Measurements from ENCODE around the gene TNFRSF6B.

Gene TNFRSF6B

DNA sequence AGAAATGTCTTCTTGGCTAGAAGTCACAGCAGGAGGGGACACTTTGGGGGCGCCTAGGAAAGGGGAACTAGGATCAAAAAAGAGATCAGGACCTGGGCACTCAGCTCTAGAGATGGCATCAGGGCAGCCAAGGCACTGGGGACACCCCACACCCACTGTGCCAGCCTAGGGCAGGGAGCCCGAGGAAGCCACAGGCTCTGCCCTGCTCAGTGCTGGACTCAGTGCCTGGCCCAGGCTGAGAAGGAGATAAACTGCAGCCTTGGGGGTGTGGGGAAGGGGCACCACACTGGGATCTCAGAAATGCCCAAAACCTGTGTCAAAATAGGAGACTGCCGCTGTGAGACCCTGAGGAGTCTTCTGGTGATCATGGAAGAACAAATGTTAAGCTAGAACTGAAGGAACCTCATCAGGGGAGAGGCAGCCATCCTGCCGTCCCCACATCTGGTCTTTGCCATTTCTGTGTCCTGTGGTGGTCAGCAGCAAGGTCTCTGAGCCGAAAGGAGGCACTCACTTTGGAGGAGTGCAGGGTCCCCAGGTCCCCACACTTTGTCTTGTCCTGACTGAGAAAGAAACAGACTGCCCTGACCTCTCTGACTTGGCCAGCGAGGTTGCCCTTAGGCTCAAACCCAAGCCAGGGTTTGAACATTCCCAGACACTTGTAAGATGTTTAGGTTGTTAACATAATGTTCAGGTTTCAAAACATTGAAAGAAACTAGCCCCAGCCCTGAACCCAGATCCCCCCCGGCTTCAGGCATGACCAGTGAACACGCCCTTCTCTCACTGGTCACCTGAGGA is 9.0 kb downstream of the TNFRSF6B start:
- TF ChIP-seq, protein P1, sequence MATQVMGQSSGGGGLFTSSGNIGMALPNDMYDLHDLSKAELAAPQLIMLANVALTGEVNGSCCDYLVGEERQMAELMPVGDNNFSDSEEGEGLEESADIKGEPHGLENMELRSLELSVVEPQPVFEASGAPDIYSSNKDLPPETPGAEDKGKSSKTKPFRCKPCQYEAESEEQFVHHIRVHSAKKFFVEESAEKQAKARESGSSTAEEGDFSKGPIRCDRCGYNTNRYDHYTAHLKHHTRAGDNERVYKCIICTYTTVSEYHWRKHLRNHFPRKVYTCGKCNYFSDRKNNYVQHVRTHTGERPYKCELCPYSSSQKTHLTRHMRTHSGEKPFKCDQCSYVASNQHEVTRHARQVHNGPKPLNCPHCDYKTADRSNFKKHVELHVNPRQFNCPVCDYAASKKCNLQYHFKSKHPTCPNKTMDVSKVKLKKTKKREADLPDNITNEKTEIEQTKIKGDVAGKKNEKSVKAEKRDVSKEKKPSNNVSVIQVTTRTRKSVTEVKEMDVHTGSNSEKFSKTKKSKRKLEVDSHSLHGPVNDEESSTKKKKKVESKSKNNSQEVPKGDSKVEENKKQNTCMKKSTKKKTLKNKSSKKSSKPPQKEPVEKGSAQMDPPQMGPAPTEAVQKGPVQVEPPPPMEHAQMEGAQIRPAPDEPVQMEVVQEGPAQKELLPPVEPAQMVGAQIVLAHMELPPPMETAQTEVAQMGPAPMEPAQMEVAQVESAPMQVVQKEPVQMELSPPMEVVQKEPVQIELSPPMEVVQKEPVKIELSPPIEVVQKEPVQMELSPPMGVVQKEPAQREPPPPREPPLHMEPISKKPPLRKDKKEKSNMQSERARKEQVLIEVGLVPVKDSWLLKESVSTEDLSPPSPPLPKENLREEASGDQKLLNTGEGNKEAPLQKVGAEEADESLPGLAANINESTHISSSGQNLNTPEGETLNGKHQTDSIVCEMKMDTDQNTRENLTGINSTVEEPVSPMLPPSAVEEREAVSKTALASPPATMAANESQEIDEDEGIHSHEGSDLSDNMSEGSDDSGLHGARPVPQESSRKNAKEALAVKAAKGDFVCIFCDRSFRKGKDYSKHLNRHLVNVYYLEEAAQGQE (IDR thresholded peaks at IDR 0.05; ENCODE audit: insufficient read depth in 1 of 2, low read depth in 2 of 2, low read length in 2 of 2) = no peak
- no peak for TF ChIP-seq POLR2AphosphoS5 (IDR thresholded peaks at IDR 0.05; ENCODE audit: low read depth, low read length)
- no peak for TF ChIP-seq TAF1 (IDR thresholded peaks at IDR 0.05; ENCODE audit: borderline replicate concordance, insufficient read depth, low read length)
- TF ChIP-seq SIN3A (IDR thresholded peaks at IDR 0.05; ENCODE audit: borderline replicate concordance, insufficient read depth, low read length) = no peak
- no peak for TF ChIP-seq FOXP2 (optimal IDR thresholded peaks at IDR 0.05; ENCODE audit: borderline replicate concordance, extremely low read depth, extremely low read length, insufficient read depth)

DNA sequence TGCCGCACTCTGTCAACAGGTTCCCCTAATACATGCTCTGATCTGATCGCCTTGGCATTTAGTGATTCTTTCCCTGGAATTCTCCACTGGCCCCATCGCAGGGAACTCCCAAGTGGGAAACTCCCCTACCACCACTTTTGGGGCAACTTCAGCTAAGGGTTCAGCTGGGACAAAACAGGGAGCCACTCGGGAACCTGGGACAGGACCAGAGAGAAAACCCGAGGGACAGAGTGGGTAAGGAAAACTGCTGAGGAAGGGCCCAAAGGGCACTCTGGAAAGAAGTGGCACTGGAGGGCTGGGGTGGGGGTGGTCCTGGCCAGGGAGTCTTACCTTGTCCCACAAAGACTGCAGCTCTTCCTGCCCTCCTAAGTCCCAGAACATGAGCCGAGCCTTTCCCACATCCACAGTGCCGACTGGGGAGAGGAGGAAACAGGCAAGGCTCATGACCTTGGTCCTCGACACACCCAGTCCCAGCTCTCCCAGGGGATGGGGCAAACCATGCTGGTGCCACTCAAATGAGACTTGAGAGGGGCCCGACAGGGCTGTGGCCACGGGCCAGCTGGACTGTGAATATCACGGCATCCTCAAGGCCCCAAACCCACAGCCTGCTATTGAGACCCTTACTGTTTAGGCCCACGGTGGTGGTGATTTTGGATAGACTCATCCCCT is 9.7 kb downstream of the TNFRSF6B start:
- TF ChIP-seq, protein P1 (IDR thresholded peaks at IDR 0.05; ENCODE audit: insufficient read depth in 1 of 2, low read depth in 2 of 2, low read length in 2 of 2) = no peak
- TF ChIP-seq FOXP2 (optimal IDR thresholded peaks at IDR 0.05; ENCODE audit: borderline replicate concordance, extremely low read depth, extremely low read length, insufficient read depth) (no peak), TAF1 (IDR thresholded peaks at IDR 0.05; ENCODE audit: borderline replicate concordance, insufficient read depth, low read length) (no peak), SIN3A (IDR thresholded peaks at IDR 0.05; ENCODE audit: borderline replicate concordance, insufficient read depth, low read length) (no peak), POLR2AphosphoS5 (IDR thresholded peaks at IDR 0.05; ENCODE audit: low read depth, low read length) (no peak)

DNA sequence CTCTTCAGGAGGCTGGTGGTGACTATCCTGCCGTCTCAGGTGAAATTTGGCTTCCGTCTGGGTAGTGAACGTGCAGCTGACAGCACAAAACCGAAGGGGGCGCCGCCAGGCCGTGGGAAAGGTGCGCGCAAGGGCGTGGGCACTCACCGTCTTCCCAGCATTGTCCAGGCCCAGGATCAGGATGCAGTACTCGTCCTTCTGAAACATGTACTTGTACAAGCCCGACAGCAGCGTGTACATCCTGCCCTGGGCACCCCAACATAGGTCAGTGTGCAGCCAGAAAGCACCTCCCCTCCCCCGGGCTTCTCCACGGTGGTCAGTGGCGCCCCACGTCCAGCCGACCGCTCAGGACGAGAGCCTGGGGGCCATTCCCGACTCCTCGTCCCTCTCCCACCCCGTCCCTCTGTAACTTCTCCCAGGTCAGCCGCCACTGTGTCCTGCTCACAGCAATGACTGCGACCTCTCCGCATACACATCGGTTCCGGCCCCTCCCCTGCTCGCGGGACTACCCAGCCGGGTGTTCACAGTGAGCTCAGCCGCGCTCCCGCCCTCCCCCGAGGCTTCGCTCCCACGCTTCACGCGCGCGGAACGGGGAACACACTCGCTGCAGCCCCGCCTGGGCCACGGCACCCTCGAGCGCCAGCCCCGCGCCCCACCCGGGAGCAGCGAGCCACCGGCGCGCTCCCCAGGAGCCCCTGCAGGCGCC is 10.6 kb downstream of the TNFRSF6B start:
- TF ChIP-seq TAF1 (IDR thresholded peaks at IDR 0.05; ENCODE audit: borderline replicate concordance, insufficient read depth, low read length) (no peak), POLR2AphosphoS5 (IDR thresholded peaks at IDR 0.05; ENCODE audit: low read depth, low read length) (no peak; the same call in 1 of the 2 replicates), SIN3A (IDR thresholded peaks at IDR 0.05; ENCODE audit: borderline replicate concordance, insufficient read depth, low read length) (no peak), FOXP2 (optimal IDR thresholded peaks at IDR 0.05; ENCODE audit: borderline replicate concordance, extremely low read depth, extremely low read length, insufficient read depth) (no peak)
- TF ChIP-seq, protein P1 (IDR thresholded peaks at IDR 0.05; ENCODE audit: insufficient read depth in 1 of 2, low read depth in 2 of 2, low read length in 2 of 2) = no peak

DNA sequence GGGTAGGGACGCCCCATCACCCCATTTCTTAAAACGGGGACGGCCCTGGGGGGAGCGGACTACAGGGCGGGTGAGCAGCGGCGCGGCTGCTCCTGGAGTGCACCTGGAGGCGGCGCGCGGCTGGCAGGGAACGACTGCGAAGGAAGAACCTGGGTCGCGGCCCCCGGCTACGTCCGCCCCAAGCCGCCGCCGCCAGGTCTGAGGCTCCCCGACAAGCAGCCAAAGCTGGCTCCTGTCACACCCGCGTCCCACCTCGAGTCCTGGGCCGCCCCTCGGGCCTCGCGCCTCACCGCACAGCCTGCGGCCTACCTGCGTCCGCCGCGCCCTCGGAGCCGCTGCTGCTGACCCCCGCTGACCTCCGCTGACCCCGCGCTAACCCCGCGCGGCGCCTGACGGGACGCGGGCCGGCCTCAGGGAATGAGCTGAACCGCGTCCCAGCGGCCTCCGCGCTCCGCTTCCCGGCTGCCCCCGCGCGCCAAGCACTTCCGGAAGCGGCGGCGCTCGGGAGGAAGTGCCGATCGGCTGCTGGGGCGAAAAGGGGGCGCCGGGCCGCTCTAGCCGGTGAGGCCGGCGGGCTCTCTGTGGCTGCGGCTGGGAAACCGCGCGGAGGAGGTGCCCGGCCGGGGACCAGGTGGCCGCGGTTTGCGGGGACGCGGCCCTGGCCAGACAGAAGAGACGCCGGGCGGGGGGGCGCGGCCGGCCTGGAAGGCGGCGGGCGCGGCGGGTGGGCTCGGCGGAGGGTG is 11.3 kb downstream of the TNFRSF6B start, which contains the start of the genes ARFRP1 and ZGPAT:
TSS of gene ARFRP1 (minus strand) at position 419 of the 743 bp plus-strand sequence. CDS start 885 bp downstream, outside the sequence.
TSS of gene ZGPAT (plus strand) at position 482 of the 743 bp plus-strand sequence. CDS start 542 bp downstream, outside the sequence.
- TF ChIP-seq TAF1 (IDR thresholded peaks at IDR 0.05; ENCODE audit: borderline replicate concordance, insufficient read depth, low read length) (peak; percentile 86), FOXP2 (optimal IDR thresholded peaks at IDR 0.05; ENCODE audit: borderline replicate concordance, extremely low read depth, extremely low read length, insufficient read depth) (no peak), SIN3A (IDR thresholded peaks at IDR 0.05; ENCODE audit: borderline replicate concordance, insufficient read depth, low read length) (peak; percentile 45), POLR2AphosphoS5 (IDR thresholded peaks at IDR 0.05; ENCODE audit: low read depth, low read length) (peak; percentile 49; the same call in 1 of the 2 replicates)
- TF ChIP-seq, protein P1 (IDR thresholded peaks at IDR 0.05; ENCODE audit: insufficient read depth in 1 of 2, low read depth in 2 of 2, low read length in 2 of 2) = peak in 1 of 2 experiments; percentile 44; a peak in 1 of 4 replicates

Measured in PFSK-1 (cell line).